ENCODE results near the gene SH3GLB1.

SH3GLB1 gene

GRCh38 chr1:86718786-86719185, 14.4 kb downstream of the SH3GLB1 start:
- no peak for DNase-seq
- in situ Hi-C loops (cut with MboI; ENCODE audit: low pct_unique_long_range_greater_than_20kb, low sequenced_read_pairs) = no loop called here

- no peak for DNase-seq
- in situ Hi-C loops (cut with MboI; ENCODE audit: low pct_unique_long_range_greater_than_20kb, low sequenced_read_pairs) = no loop called here
These were observed 27.0 kb downstream of the SH3GLB1 start for GRCh38 chr1:86731416-86731815.

GRCh38 chr1:86733340-86733739, 29.0 kb downstream of the SH3GLB1 start:
- DNase-seq = no peak
- in situ Hi-C loops (cut with MboI; ENCODE audit: low pct_unique_long_range_greater_than_20kb, low sequenced_read_pairs) = no loop called here

- in situ Hi-C loops (cut with MboI; ENCODE audit: low pct_unique_long_range_greater_than_20kb, low sequenced_read_pairs) = no loop called here
- DNase-seq = peak; percentile 7
These were observed 35.5 kb downstream of the SH3GLB1 start for GRCh38 chr1:86739648-86740509.

GRCh38 chr1:86741947-86742572, 37.7 kb downstream of the SH3GLB1 start:
- peak; percentile 41 for DNase-seq
- in situ Hi-C loops (cut with MboI; ENCODE audit: low pct_unique_long_range_greater_than_20kb, low sequenced_read_pairs) = no loop called here

GRCh38 chr1:86747304-86747703, 42.9 kb downstream of the SH3GLB1 start:
- DNase-seq = no peak
- in situ Hi-C loops (cut with MboI; ENCODE audit: low pct_unique_long_range_greater_than_20kb, low sequenced_read_pairs) = no loop called here

GRCh38 chr1:86748622-86749373, 44.4 kb downstream of the SH3GLB1 start:
- in situ Hi-C loops (cut with MboI; ENCODE audit: low pct_unique_long_range_greater_than_20kb, low sequenced_read_pairs) = no loop called here
- DNase-seq = no peak

GRCh38 chr1:86750076-86750475, 45.7 kb downstream of the SH3GLB1 start:
- DNase-seq = no peak
- in situ Hi-C loops (cut with MboI; ENCODE audit: low pct_unique_long_range_greater_than_20kb, low sequenced_read_pairs) = no loop called here

- DNase-seq = no peak
These were observed 46.2 kb downstream of the SH3GLB1 start for GRCh38 chr1:86750530-86750929.

GRCh38 chr1:86751923-86752322, 47.5 kb downstream of the SH3GLB1 start:
- in situ Hi-C loops (cut with MboI; ENCODE audit: low pct_unique_long_range_greater_than_20kb, low sequenced_read_pairs) = no loop called here
- no peak for DNase-seq

More at GRCh38 chr1:86750530-86750929, 46.2 kb downstream of the SH3GLB1 start:
- in situ Hi-C loops (cut with MboI; ENCODE audit: low pct_unique_long_range_greater_than_20kb, low sequenced_read_pairs) = no loop called here

- peak; percentile 22 for DNase-seq
These were observed 49.3 kb downstream of the SH3GLB1 start for GRCh38 chr1:86753700-86754099.

GRCh38 chr1:86754265-86754974, 50.0 kb downstream of the SH3GLB1 start:
- in situ Hi-C loops (cut with MboI; ENCODE audit: low pct_unique_long_range_greater_than_20kb, low sequenced_read_pairs) = no loop called here
- no peak for DNase-seq

More at GRCh38 chr1:86753700-86754099, 49.3 kb downstream of the SH3GLB1 start:
- in situ Hi-C loops (cut with MboI; ENCODE audit: low pct_unique_long_range_greater_than_20kb, low sequenced_read_pairs) = no loop called here

GRCh38 chr1:86756062-86756406, 51.7 kb downstream of the SH3GLB1 start:
- DNase-seq = no peak

GRCh38 chr1:86757272-86757984, 53.1 kb downstream of the SH3GLB1 start:
- no peak for DNase-seq
- in situ Hi-C loops (cut with MboI; ENCODE audit: low pct_unique_long_range_greater_than_20kb, low sequenced_read_pairs) = no loop called here

More at GRCh38 chr1:86756062-86756406, 51.7 kb downstream of the SH3GLB1 start:
- in situ Hi-C loops (cut with MboI; ENCODE audit: low pct_unique_long_range_greater_than_20kb, low sequenced_read_pairs) = no loop called here

GRCh38 chr1:86758570-86758969, 54.2 kb downstream of the SH3GLB1 start:
- no peak for DNase-seq
- in situ Hi-C loops (cut with MboI; ENCODE audit: low pct_unique_long_range_greater_than_20kb, low sequenced_read_pairs) = no loop called here

GRCh38 chr1:86760199-86760598, 55.8 kb downstream of the SH3GLB1 start:
- no peak for DNase-seq
- in situ Hi-C loops (cut with MboI; ENCODE audit: low pct_unique_long_range_greater_than_20kb, low sequenced_read_pairs) = no loop called here

- no peak for DNase-seq
- in situ Hi-C loops (cut with MboI; ENCODE audit: low pct_unique_long_range_greater_than_20kb, low sequenced_read_pairs) = no loop called here
These were observed 58.0 kb downstream of the SH3GLB1 start for GRCh38 chr1:86762336-86762735.

- in situ Hi-C loops (cut with MboI; ENCODE audit: low pct_unique_long_range_greater_than_20kb, low sequenced_read_pairs) = no loop called here
- DNase-seq = no peak
These were observed 60.1 kb downstream of the SH3GLB1 start for GRCh38 chr1:86764523-86764922.

GRCh38 chr1:86765073-86765472, 60.7 kb downstream of the SH3GLB1 start:
- in situ Hi-C loops (cut with MboI; ENCODE audit: low pct_unique_long_range_greater_than_20kb, low sequenced_read_pairs) = no loop called here
- DNase-seq = peak; percentile 64
